Activated CD8-positive, alpha-beta memory T cell treated with anti-CD3 and anti-CD28 coated beads, Interleukin-2, amount 50 U/mL, for 4 hours (primary cell): ENCODE measurements around the gene HABP4.

Experiments
- DNase-seq: peaks from one replicate; pipeline ENCODE4 v3.0.0-alpha.2; 2020

Gene HABP4

DNA sequence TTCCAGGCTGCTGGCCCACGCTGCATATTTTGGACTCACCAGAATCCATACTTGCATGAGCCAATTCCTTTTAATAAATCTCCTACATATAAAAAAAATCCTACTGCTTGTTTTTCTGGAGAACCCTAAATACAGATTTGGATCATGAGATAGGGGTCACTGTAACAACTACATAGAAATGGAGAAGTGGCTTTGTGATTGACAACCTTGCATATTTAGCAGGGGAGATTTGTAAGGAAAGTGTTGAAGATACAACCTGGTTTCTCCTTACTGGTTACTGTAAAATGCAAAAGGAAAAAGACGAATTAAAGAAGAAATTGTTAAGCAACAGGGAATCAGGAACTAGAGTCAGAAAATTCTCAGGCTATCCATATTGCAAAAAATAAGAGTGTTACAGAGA lies 74.8 kb downstream of the HABP4 start:
- no peak for DNase-seq

DNA sequence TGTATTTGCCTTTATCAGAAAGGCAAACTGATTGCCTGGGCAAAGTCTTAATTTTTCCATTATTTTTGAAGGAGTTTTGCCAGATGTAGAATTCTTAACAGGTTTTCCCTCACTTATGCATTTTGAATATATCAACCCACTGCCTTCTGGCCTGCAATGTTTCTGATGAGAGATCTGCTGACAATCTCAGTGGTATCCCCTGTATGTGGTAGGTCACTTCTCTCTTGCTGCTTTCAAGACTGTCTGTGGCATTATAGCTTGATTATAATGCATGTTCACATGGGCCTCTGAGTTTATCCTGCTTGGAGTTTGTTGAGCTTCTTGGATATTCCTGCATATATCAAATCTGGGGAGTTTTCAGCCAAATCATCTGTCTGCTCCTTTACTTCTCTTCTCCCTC lies 82.2 kb downstream of the HABP4 start:
- DNase-seq = no peak

DNA sequence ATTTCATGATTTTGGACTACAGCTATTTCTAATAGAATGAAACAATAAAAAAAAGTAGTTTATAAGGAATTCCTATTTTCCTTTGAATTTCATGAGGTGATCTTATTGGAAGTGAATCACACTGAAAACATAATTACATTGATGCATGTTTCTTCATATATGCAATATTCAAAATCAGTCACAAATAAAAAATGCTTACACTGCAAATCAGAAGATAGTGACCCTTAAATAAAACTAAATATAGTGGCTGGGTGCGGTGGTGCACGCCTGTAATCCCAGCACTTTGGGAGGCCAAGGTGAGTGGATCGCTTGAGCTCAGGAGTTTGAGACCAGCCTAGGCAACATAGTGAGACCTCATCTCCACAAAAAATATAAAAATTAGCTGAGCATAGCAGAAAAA lies 90.1 kb downstream of the HABP4 start:
- no peak for DNase-seq
